GM12891 (cell line): ENCODE results near the gene PI4KB.

Experiments
- PAX5 ChIP-seq: IDR thresholded peaks from 2 replicates; pipeline ENCODE4 v1.6.1; 2011; ENCODE audit warnings: low read length, moderate library complexity, mild to moderate bottlenecking; ENCODE audit not compliant: insufficient read depth, severe bottlenecking
- POLR2A ChIP-seq: IDR thresholded peaks from 2 replicates; pipeline ENCODE4 v1.6.1; 2011; ENCODE audit warnings: low read depth, low read length, control low read depth
- POLR2AphosphoS5 ChIP-seq: IDR thresholded peaks from 2 replicates; pipeline ENCODE4 v1.6.1; 2011; ENCODE audit warnings: low read depth, low read length, control low read depth
- POU2F2 ChIP-seq: IDR thresholded peaks from 2 replicates; pipeline ENCODE4 v1.6.1; 2011; ENCODE audit warnings: low read depth, mild to moderate bottlenecking, control low read depth, low read length, moderate library complexity
- SPI1 ChIP-seq: IDR thresholded peaks from 2 replicates; pipeline ENCODE4 v1.6.1; 2011; ENCODE audit warnings: low read depth, low read length, control low read depth
- TAF1 ChIP-seq: IDR thresholded peaks from 2 replicates; pipeline ENCODE4 v1.6.1; 2011; ENCODE audit warnings: low read depth, low read length, control low read depth

DNA sequence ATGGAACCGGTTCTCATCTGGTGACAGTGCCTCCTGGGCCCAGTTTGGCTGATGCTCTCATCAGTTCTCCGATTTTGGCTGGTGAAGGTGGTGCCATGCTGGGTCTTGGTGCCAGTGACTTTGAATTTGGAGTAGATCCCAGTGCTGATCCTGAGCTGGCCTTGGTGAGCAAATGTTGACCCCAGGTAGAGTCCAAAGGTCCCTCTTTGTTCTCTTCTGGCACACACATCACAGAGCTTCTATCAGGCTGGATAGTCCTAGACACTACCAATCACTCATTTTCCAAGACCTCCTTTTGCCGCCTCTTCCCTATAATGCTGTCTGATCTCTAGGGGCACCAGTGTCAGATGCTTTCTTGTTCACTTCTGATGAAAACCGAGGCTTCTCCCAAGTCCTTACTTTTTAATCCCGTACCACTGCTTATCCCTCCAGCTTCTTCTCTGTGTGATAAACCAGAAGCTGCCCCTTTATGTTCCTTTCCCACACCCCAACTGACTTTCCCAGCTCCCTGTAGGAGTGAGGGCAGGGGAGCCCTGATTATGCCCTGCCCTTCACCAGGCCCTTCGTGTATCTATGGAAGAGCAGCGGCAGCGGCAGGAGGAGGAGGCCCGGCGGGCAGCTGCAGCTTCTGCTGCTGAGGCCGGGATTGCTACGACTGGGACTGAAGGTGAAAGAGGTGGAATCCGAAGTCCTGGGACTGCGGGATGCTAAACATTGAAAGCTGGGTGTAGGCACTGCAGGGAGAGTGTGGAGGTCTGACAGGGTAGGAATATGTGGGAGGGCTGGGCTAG, 61.6 kb downstream of the PI4KB start:
- TF ChIP-seq POLR2A (no peak), POLR2AphosphoS5 (no peak), SPI1 (no peak), TAF1 (no peak), PAX5 (no peak), POU2F2 (no peak)
